Stimulated activated CD4-positive, alpha-beta T cell treated with anti-CD3 and anti-CD28 coated beads, TNF-alpha, amount 100 ng/mL, for 48 hours (primary cell): ENCODE results near the gene LCE3E.

Experiments used
- DNase-seq, 3 donors: peaks; one replicate each; pipeline ENCODE4 v3.0.0-alpha.2; 2020; ENCODE audit warnings: low read depth in 3 of 3

Gene LCE3E

GRCh38 chr1:152516082-152516481 is 50.5 kb downstream of the LCE3E start:
- DNase-seq: no peak
